HG02884 (cell line): ENCODE data around the gene GABRR2.

ENCODE experiments used
- ATAC-seq: cut with Tn5 transposase; IDR thresholded peaks from one replicate; pipeline ENCODE4 v1.9.1; 2021; ENCODE audit warnings: mild to moderate bottlenecking, moderate library complexity; ENCODE audit not compliant: unreplicated experiment

Gene GABRR2

GRCh38 chr6:89216411-89216810, 98.7 kb downstream of the GABRR2 start:
- no peak for ATAC-seq

GRCh38 chr6:89215391-89215790, 99.7 kb downstream of the GABRR2 start:
- ATAC-seq, result no peak

DNA sequence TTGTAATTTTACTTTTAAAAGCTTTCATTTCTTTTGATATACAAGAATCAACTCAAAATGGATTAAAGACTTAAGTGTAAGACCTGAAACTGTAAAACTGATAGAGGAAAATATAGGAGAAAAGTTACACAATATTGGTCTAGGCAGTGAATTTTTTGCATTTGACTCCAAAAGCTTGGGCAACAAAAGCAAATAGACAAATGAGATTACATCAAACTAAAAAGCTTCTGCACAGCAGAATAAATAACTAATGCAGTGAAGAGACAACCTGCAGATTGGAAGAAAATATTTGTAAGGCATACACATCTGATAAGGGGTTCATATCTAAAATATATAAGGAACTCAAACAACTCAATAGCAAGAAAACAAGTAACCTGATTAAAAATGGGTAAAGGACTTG, 100.9 kb downstream of the GABRR2 start:
- ATAC-seq, result no peak

- no peak for ATAC-seq
Measured at GRCh38 chr6:89212472-89212871, 102.6 kb downstream of the GABRR2 start.

GRCh38 chr6:89209457-89209856, 105.6 kb downstream of the GABRR2 start:
- ATAC-seq, result no peak

- no peak for ATAC-seq
Measured at GRCh38 chr6:89208551-89208950, 106.5 kb downstream of the GABRR2 start.
